Measurements from ENCODE around the gene SRRT.
A peak's percentile ranks its signal among the peaks of the same experiment; 100 is the strongest.

SRRT gene

DNA sequence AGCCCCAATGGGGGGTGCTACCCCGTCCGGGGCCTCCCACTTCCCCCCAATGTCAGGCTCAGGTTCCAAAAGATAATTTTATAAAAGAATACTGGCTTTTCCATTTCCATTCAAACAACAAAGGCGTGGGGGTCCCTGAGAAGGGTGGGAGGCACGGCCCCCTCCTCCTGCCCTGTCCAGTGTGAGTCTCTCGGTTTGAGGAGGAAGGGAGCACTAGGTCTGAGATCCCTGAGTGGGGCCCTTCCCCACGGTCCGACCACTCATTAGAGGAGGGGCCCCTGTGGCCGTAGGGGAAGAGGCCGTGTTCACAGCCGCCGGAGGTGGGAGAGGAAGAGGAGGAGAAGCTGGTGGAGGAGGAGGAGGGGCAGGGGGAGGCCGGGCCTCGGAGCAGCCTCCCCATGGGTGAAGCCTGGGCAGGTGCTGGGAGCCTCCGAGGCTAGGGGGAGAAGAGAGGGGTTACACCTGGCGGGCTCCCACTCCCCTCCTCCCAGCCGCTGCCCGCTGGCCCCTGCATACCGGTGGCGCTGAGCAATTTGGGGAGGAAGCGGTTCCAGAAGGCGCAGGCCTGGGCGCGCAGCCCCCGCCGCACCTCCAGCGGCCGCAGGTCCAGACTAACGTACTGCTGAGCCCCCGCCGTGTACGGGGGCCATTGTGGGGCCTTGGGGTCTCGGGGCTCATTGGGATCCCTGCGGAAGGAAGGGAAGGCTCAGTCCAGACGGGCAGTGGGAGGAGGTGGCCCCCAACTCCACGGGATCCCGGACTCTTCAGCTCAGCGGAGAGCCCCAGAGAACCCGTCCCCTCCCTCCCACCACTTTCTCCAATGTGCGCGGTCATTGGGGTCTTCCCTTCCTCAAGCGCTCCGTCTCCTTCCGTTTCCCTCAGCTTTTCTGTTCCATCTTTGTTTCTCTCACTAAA is 16.0 kb downstream of the SRRT start:
- DNase-seq = peak in 1 of 2 experiments; percentile 54
- peak; percentile 32 for TF ChIP-seq POLR2A (IDR thresholded peaks at IDR 0.05; ENCODE audit: low read length)
- TF ChIP-seq GATA1 (IDR thresholded peaks at IDR 0.05; ENCODE audit: low read depth, low read length) = no peak

GRCh38 chr7:100891568-100892247 is 16.8 kb downstream of the SRRT start:
- TF ChIP-seq GATA1 (IDR thresholded peaks at IDR 0.05; ENCODE audit: low read depth, low read length) (no peak), POLR2A (IDR thresholded peaks at IDR 0.05; ENCODE audit: low read length) (no peak)
- DNase-seq = no peak

DNA sequence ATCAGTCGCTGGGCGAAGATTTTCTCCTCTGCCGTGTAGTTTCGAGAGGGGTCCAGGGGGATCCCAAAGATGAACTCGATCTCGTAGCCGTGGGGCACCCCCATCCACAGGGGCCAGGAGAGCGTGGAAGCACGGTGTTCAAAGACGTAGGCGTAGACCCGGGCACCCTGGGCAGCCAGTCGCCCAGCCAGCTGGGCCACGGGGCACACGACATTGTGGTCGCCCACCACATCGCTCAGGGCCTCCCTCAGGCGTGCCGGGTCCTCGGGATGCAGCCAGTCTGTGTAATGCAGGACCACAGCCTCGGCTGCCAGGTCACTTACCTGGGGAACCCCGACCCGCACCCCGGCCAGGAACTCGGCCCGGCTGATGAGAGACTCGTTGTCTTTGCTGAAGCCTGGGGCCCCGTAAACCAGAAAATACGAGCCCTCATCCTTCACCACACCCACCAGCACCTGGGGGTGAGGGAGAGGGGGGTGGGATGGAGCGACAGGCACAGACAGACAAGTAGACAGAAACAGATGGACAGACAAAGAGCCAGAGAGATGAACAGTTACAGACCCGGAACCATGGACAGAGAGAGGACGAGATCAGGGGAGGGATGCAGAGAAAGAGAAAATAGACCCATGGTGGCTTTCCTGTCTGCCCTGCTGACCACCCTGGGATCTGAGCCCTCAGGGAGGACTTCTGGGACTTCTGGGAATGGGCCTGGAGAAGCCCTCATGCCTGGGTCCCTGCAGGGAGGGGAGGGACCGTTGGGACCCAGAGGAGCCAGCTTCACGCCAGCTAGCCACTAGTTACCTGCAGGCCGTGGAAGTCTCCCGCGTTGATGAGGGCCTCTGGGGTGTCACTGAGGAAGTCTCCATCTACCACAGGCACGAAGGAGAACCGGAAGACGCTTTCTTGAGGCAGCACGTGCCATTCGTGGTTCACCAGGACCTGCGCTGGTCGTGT is 17.7 kb downstream of the SRRT start:
- no peak for TF ChIP-seq POLR2A (IDR thresholded peaks at IDR 0.05; ENCODE audit: low read length)
- no peak for TF ChIP-seq GATA1 (IDR thresholded peaks at IDR 0.05; ENCODE audit: low read depth, low read length)
- no peak for DNase-seq

- TF ChIP-seq GATA1 (IDR thresholded peaks at IDR 0.05; ENCODE audit: low read depth, low read length) = no peak
- no peak for TF ChIP-seq POLR2A (IDR thresholded peaks at IDR 0.05; ENCODE audit: low read length)
- DNase-seq = no peak
Measured at GRCh38 chr7:100893318-100893895, 18.5 kb downstream of the SRRT start.

DNA sequence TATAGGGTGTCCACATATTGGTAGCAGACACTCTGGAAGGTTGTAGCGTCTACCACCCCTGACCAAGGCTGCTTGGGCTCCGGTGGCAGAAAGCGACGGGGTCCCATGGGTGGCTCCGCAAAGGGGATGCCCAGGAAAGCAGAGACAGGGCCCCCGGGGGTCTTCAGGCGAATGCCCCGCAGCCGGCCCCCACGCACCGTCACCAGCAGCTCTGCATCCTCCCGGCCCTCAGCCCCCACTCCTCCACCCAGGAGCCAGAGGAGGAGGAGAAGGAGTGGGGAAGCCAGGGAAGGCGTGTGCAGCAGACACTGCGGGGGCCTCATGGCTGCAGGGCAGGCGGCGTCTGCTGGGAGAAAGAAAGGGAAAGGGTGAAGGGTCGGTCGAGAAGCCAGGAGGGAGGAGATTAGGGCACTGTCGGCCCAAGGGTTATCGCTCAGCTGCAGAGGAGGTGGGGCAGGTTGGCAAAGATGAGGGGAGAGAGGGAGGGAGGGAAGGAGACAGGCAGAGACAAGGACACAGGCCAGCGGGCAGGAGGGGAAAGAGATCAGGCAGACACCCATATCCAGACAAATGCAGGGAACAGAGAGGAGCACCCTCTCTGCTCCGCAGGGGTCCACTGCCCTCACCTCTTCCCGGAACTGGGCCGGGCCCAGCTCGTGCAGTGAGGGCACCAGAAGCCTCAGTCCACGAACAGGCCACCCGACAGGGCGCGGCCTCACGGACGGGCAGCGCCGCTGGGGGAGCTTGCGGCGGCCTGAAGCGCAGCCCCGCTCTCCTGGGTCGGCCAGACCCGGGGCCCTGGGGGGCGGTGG is 19.2 kb downstream of the SRRT start:
- DNase-seq = peak; percentile 93 to 95
- TF ChIP-seq GATA1 (IDR thresholded peaks at IDR 0.05; ENCODE audit: low read depth, low read length) = no peak
- TF ChIP-seq POLR2A (IDR thresholded peaks at IDR 0.05; ENCODE audit: low read length) = peak; percentile 93

GRCh38 chr7:100894860-100895700 is 20.2 kb downstream of the SRRT start:
- peak; percentile 70 to 81 for DNase-seq

GRCh38 chr7:100895701-100895955 is 20.7 kb downstream of the SRRT start, which contains the start of gene ACHE:
Gene ACHE, minus strand, starts transcription at chr7:100895888. Its CDS starts 1,656 bp downstream, at chr7:100894232.
- TF ChIP-seq GATA1 (IDR thresholded peaks at IDR 0.05; ENCODE audit: low read depth, low read length) (no peak), POLR2A (IDR thresholded peaks at IDR 0.05; ENCODE audit: low read length) (no peak)
- no peak for DNase-seq

More at GRCh38 chr7:100894860-100895700, 20.2 kb downstream of the SRRT start:
- TF ChIP-seq POLR2A (IDR thresholded peaks at IDR 0.05; ENCODE audit: low read length) = peak; percentile 8
- TF ChIP-seq GATA1 (IDR thresholded peaks at IDR 0.05; ENCODE audit: low read depth, low read length) = no peak

DNA sequence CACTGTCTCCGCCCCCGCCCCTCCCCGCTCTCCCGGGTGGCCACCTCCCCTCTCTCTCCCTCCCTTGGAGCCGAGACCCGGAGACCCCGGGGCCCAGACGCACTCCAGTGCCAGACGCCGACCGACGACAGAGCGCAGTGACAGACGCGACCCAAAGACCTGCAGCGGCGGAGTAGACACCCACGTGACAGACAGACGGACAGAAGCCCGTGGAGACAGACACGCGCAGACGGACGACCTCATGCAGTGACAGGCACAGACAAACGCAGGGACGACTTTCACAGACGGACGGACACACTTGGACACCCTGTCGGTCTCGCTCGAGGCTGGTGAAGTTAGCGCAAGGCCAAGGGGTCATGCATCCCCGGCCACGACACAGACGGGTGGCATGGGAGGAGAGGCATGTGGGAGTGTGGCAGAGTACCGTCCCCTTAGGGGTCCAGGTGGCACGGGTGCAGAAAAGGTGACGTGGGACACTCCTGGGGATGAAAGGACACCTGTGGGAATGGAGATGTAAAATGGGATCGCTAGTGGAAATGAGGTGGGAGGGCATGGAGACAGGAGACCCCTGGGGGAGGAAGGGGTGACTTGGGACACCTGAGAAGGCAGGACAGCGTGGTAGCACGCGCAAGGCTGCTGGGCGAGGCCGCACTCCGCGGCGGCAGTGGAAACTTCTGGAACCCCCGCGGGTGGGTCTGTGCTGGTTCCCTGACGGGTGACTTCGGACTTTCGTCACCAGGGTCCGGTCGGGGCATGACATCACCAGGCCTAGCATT is 21.2 kb downstream of the SRRT start:
- TF ChIP-seq GATA1 (IDR thresholded peaks at IDR 0.05; ENCODE audit: low read depth, low read length) = no peak
- TF ChIP-seq POLR2A (IDR thresholded peaks at IDR 0.05; ENCODE audit: low read length) = peak; percentile 19
- peak; percentile 81 for DNase-seq

- peak; percentile 54 to 73 for DNase-seq
Measured at GRCh38 chr7:100896732-100897608, 22.1 kb downstream of the SRRT start.

DNA sequence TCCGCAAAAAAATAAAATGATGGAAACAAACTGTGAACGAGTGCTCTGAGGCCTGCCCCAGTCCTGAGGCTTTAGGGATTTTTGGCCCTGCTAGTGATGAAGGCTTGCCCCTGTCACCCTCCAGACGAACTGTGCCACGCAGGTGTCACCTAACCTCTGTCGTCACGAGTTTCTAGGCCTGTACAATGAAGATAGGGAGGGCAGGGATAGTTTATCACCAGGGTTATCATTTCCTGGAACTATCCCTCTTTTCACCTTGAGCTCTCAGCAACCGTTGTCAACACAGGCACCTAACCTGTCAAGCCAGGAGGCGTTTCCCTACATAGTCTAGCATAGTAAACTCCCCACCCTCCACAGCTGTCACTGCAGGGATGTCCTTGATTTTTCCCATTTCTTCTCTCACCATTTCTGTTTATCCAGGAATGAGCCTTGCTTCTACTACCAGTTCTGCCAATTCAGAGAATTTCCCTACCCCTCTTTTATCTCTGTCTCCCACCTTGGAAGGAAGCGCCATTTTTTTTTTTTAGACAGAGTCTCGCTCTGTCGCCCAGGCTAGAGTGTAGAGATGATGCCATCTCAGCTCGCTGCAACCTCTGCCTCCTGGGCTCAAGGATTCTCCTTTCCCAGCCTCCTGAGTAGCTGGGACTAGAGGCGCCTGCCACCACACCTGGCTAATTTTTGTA is 23.0 kb downstream of the SRRT start:
- TF ChIP-seq GATA1 (IDR thresholded peaks at IDR 0.05; ENCODE audit: low read depth, low read length) (no peak), POLR2A (IDR thresholded peaks at IDR 0.05; ENCODE audit: low read length) (no peak)
- peak; percentile 51 to 61 for DNase-seq

More at GRCh38 chr7:100896732-100897608, 22.1 kb downstream of the SRRT start:
- TF ChIP-seq POLR2A (IDR thresholded peaks at IDR 0.05; ENCODE audit: low read length) (no peak), GATA1 (IDR thresholded peaks at IDR 0.05; ENCODE audit: low read depth, low read length) (no peak)

All from erythroblast (primary cell).